Left kidney (tissue), 8 donors: ENCODE measurements around the gene ARF5. TPM values are rescaled to one million over a fixed set of nuclear protein-coding genes. Genes with fewer than 3 reads are reported as not detected.
"Not testable (repeated sequence)": the region's sequence is repeated elsewhere in the genome, so short reads cannot be mapped to it uniquely, and the experiment has no call there.

Experiments
- DNase-seq: peaks from one replicate; pipeline ENCODE4 v3.0.0-alpha.2; 2013
- long read RNA-seq, 8 donors: transcript quantifications; one replicate each; lab custom pipeline, GENCODE V29; 2026
- polyA plus RNA-seq: library from polyadenylated mRNA; unstranded; fragments of 120-200 nt; gene quantifications from one replicate; pipeline ENCODE4 v1.2.1, GENCODE V29; 2013; ENCODE audit not compliant: insufficient read length

Gene ARF5
- polyA plus RNA-seq = 162 TPM
- long read RNA-seq, donor 1, transcript ARF5-204 (5 exons, 1,509 nt) = minor isoform, 5 of 204 reads
- long read RNA-seq, donor 1, transcript ARF5-201 (6 exons, 1,103 nt) = major isoform, 163 of 204 reads
- long read RNA-seq, donor 1, partial matches to known transcripts = 36 of 204 reads
- long read RNA-seq, donor 1, other reads (novel, unspliced or antisense) = 0 of 204 reads
- long read RNA-seq, donor 2, transcript ARF5-201 (6 exons, 1,103 nt) = major isoform, 128 of 157 reads
- long read RNA-seq, donor 2, partial matches to known transcripts = 24 of 157 reads
- long read RNA-seq, donor 2, other reads (novel, unspliced or antisense) = 0 of 157 reads
- long read RNA-seq, donor 3, transcript ARF5-201 (6 exons, 1,103 nt) = major isoform, 96 of 117 reads
- long read RNA-seq, donor 3, partial matches to known transcripts = 20 of 117 reads
- long read RNA-seq, donor 3, other reads (novel, unspliced or antisense) = 0 of 117 reads
- long read RNA-seq, donor 4, transcript ARF5-201 (6 exons, 1,103 nt) = major isoform, 9 of 54 reads
- long read RNA-seq, donor 4, partial matches to known transcripts = 44 of 54 reads
- long read RNA-seq, donor 4, other reads (novel, unspliced or antisense) = 0 of 54 reads
- long read RNA-seq, donor 5, transcript ARF5-204 (5 exons, 1,509 nt) = minor isoform, 11 of 315 reads
- long read RNA-seq, donor 5, transcript ARF5-201 (6 exons, 1,103 nt) = major isoform, 248 of 315 reads
- long read RNA-seq, donor 5, partial matches to known transcripts = 53 of 315 reads
- long read RNA-seq, donor 5, other reads (novel, unspliced or antisense) = 0 of 315 reads
- long read RNA-seq, donor 6, transcript ARF5-201 (6 exons, 1,103 nt) = major isoform, 196 of 235 reads
- long read RNA-seq, donor 6, partial matches to known transcripts = 37 of 235 reads
- long read RNA-seq, donor 6, other reads (novel, unspliced or antisense) = 0 of 235 reads
- long read RNA-seq, donor 7, transcript ARF5-201 (6 exons, 1,103 nt) = major isoform, 157 of 364 reads
- long read RNA-seq, donor 7, transcript ARF5-204 (5 exons, 1,509 nt) = minor isoform, 11 of 364 reads
- long read RNA-seq, donor 7, partial matches to known transcripts = 194 of 364 reads
- long read RNA-seq, donor 7, other reads (novel, unspliced or antisense) = 0 of 364 reads
- long read RNA-seq, donor 8, transcript ARF5-201 (6 exons, 1,103 nt) = major isoform, 75 of 84 reads
- long read RNA-seq, donor 8, partial matches to known transcripts = 7 of 84 reads
- long read RNA-seq, donor 8, other reads (novel, unspliced or antisense) = 0 of 84 reads

GRCh38 chr7:127588019-127588696, at the start of gene ARF5:
ARF5 (plus strand) TSS chr7:127588411; CDS start chr7:127588499, 88 bp downstream.
- peak; percentile 87 for DNase-seq

GRCh38 chr7:127539116-127539515, 49.1 kb upstream of the ARF5 start:
- DNase-seq = no peak

- DNase-seq = not testable (repeated sequence)
Measured at GRCh38 chr7:127540461-127540860, 47.8 kb upstream of the ARF5 start.

- no peak for DNase-seq
Measured at GRCh38 chr7:127541548-127541947, 46.7 kb upstream of the ARF5 start.

- DNase-seq = no peak
Measured at GRCh38 chr7:127546313-127546712, 41.9 kb upstream of the ARF5 start.

GRCh38 chr7:127550247-127550646, 38.0 kb upstream of the ARF5 start:
- no peak for DNase-seq

GRCh38 chr7:127551941-127552340, 36.3 kb upstream of the ARF5 start:
- DNase-seq = no peak

GRCh38 chr7:127556404-127556803, 31.8 kb upstream of the ARF5 start:
- no peak for DNase-seq

- DNase-seq = no peak
Measured at GRCh38 chr7:127557803-127558202, 30.4 kb upstream of the ARF5 start.

- DNase-seq = no peak
Measured at GRCh38 chr7:127566242-127566641, 22.0 kb upstream of the ARF5 start.

- DNase-seq = not testable (repeated sequence)
Measured at GRCh38 chr7:127568034-127568433, 20.2 kb upstream of the ARF5 start.

GRCh38 chr7:127571741-127572505, 16.3 kb upstream of the ARF5 start:
- DNase-seq = no peak

GRCh38 chr7:127578036-127578684, 10.1 kb upstream of the ARF5 start:
- DNase-seq = no peak

- no peak for DNase-seq
Measured at GRCh38 chr7:127578711-127579275, 9.4 kb upstream of the ARF5 start.

- DNase-seq = no peak
Measured at GRCh38 chr7:127580612-127581011, 7.6 kb upstream of the ARF5 start.

GRCh38 chr7:127581716-127582115, 6.5 kb upstream of the ARF5 start:
- no peak for DNase-seq

GRCh38 chr7:127582361-127582760, 5.8 kb upstream of the ARF5 start:
- no peak for DNase-seq

GRCh38 chr7:127584648-127585043, 3.6 kb upstream of the ARF5 start:
- DNase-seq = no peak

- DNase-seq = peak; percentile 89
Measured at GRCh38 chr7:127585044-127585953, 2.9 kb upstream of the ARF5 start, which contains the start of gene GCC1. GCC1 (minus strand) TSS chr7:127585596; CDS start chr7:127585182, 414 bp downstream.
